Epithelial cell of prostate (primary cell): Measurements from ENCODE around the gene TXNL4B.
A peak's percentile ranks its signal among the peaks of the same experiment; 100 is the strongest.
"Not testable (repeated sequence)": the region's sequence is repeated elsewhere in the genome, so short reads cannot be mapped to it uniquely, and the experiment has no call there.

ENCODE experiments used
- DNase-seq: peaks from one replicate; pipeline ENCODE4 v3.0.0-alpha.2; 2011; ENCODE audit warnings: low read depth, low spot score
- H3K27ac ChIP-seq: fragments of 450-650 bp; 2 replicates; pipeline ENCODE4 v1.5.1; 2017; ENCODE audit warnings: mild to moderate bottlenecking

TXNL4B gene

DNA sequence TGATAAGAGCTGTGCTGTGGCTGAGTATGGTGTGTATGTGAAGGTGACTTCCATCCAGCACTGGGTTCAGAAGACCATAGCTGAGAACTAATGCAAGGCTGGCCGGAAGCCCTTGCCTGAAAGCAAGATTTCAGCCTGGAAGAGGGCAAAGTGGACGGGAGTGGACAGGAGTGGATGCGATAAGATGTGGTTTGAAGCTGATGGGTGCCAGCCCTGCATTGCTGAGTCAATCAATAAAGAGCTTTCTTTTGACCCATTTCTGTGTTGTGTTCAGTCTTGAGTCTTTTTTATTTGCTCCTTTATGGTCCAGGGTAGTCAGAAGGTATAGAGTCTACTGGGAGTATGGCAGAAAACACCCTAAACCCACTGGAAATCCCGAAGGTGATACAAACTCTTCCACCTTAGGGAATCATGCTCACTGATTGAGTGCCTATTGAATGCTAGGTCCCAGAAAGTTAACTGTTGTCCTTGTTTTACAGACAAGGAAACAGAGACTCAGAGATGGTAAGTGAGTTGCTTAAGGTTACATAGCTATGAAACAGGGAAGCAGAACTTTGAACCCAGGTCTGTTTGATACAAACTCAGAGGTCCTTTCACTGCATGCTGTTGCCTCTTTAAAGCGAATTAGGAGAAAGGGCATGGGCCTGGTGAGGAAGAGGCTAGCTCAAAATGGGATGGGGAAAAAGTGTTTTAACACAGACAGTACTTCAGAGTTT, 16.3 kb downstream of the TXNL4B start:
- not testable (repeated sequence) for DNase-seq, H3K27ac ChIP-seq

GRCh38 chr16:72075067-72075466, 18.4 kb downstream of the TXNL4B start:
- not testable (repeated sequence) for DNase-seq, H3K27ac ChIP-seq

DNA sequence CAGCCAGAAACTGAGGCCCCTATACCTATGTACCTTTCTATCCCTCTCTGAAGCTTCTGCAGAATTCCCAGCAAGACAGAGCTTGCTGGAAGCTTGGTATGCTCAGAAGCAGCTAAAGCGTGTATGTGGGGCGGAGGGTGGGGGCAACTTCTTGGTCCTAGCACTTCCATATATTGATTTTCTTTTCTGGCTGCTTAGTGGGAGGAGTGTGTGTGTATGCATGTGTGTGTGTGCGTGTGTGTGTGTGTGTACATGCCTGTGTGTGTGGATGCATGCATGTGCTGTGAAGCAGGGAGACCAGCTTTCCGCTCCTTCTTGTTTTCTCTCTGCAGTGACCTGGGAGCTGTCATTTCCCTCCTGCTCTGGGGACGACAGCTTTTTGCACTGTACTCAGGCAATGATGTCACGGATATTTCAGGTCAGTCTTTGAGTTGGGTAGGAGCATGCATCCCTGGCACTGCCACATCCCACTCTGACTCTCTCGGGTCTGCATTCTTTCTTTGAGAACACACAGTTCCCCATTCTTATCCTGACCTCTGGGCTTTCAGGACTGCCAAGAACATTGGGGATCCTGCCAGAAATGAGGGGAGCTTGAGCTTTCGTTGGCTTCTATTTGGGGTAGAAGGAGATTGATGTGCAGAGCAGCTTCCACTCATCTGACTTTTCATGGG, 19.7 kb downstream of the TXNL4B start:
- no peak for DNase-seq
- no peak overlapping the region for H3K27ac ChIP-seq

- DNase-seq: no peak
- no peak overlapping the region for H3K27ac ChIP-seq
These were observed 20.7 kb downstream of the TXNL4B start for GRCh38 chr16:72072514-72073342.

DNA sequence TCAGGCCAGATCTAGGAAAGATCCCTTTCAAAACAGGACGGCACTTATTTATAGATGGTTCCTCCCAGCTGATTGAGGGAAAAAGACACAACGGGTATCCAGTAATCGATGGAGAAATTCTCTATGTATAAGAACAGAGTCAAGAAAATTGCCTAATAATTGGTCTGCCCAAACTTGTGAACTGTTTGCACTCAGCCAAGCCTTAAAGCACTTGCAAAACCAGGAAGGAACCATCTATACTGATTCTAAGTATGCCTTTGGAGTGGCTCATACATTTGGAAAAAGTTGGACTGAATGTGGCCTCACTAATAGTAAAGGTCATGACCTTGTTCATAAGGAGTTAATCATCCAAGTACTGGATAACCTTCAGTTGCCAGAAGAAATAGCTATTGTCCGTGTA, 24.5 kb downstream of the TXNL4B start:
- DNase-seq: no peak
- H3K27ac ChIP-seq: no peak overlapping the region

DNA sequence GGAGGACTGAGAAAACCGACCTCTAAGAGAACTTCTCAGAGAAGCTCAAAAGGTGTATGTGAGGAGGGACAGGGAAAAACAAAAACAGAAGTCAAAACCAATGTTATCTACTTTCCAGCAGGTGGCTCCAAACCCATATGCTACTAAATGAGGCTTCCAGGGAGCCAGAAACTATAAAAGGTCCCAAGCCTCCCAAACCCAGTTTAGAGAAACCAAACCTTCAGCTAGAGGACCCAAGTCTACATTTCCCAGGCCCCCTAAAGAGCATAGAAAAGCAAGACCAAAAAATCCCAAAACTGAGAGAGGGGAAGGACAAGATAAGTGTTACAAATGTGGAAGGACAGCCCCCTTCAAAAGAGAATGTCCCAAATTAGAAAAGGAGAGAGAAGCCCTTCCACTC, 26.7 kb downstream of the TXNL4B start:
- DNase-seq: no peak
- no peak overlapping the region for H3K27ac ChIP-seq

GRCh38 chr16:72064361-72064894, 29.0 kb downstream of the TXNL4B start:
- no peak overlapping the region for H3K27ac ChIP-seq
- DNase-seq: no peak

DNA sequence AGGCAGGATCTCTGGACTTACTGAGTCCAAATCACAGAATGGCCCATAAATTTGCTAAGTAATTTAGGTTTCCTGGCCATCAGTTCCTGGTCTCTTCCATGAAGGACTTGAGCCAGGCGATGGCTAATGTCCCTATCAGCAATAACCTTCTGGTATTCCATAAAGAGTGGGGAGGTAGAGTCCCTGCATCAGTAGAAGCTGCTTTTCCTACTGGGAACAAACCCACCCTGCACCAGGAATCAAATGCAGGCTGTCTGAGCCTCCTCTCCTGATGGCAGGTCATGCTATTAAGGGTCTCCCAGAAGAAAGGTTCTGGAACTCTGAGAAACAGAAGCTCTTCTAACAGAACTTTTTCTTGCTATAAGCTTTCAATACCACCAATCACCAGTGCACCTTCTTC, 31.9 kb downstream of the TXNL4B start:
- no peak for DNase-seq
- H3K27ac ChIP-seq: no peak overlapping the region

- no peak overlapping the region for H3K27ac ChIP-seq
- DNase-seq: no peak
These were observed 33.0 kb downstream of the TXNL4B start for GRCh38 chr16:72060405-72060804.

GRCh38 chr16:72059060-72059459, 34.4 kb downstream of the TXNL4B start:
- not testable (repeated sequence) for H3K27ac ChIP-seq, DNase-seq

- DNase-seq: not testable (repeated sequence)
These were observed 36.1 kb downstream of the TXNL4B start for GRCh38 chr16:72057313-72057712.

DNA sequence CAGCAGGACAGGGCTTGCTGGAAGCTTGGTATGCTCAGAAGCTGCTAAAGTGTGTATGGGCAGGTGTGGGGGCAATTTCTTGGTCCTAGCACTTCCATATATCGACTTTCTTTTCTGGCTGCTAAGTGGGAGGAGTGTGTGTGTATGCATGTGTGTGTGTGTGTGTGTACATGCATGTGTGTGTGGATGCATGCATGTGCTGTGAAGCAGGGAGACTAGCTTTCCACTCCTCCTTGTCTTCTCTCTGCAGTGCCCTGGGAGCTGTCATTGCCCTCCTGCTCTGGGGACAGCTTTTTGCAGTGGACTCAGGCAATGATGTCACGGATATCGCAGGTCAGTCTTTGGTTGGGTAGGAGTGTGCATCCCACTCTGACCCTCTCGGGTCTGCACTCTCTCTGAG, 37.5 kb downstream of the TXNL4B start:
- DNase-seq: no peak
- H3K27ac ChIP-seq: no peak overlapping the region

More at GRCh38 chr16:72057313-72057712, 36.1 kb downstream of the TXNL4B start:
- H3K27ac ChIP-seq: not testable (repeated sequence)

GRCh38 chr16:72054254-72054847, 39.1 kb downstream of the TXNL4B start, which contains the start of gene HP:
TSS of gene HP (plus strand) at chr16:72054505. CDS start at chr16:72054653, 148 bp downstream.
- H3K27ac ChIP-seq: not testable (repeated sequence)

DNA sequence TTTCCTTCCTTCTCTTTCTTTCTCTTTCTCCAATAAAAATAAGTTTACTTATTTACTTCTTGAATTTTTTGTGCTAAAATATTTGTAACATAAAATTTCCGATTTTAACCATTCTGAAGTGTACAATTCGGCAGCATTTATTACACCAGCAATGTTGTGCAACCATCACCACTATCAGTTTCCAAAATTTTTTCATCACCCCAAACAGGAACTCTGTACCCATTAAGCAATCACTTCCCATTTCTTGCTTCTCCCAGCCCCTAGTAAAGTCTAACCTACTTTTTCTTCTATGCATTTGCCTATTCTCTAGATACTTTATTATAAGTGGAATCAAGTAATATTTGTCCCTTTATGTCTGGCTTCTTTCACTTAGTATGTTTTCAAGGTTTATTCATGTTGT, 41.6 kb downstream of the TXNL4B start:
- no peak for DNase-seq
- H3K27ac ChIP-seq: peak overlapping the region; percentile 39

More at GRCh38 chr16:72054254-72054847, 39.1 kb downstream of the TXNL4B start, which contains the start of gene HP:
- DNase-seq: not testable (repeated sequence)

GRCh38 chr16:72050769-72051464, 42.5 kb downstream of the TXNL4B start:
- peak; percentile 39 for DNase-seq
- peak overlapping the region; percentile 39 for H3K27ac ChIP-seq

GRCh38 chr16:72049110-72049509, 44.3 kb downstream of the TXNL4B start:
- no peak for DNase-seq

DNA sequence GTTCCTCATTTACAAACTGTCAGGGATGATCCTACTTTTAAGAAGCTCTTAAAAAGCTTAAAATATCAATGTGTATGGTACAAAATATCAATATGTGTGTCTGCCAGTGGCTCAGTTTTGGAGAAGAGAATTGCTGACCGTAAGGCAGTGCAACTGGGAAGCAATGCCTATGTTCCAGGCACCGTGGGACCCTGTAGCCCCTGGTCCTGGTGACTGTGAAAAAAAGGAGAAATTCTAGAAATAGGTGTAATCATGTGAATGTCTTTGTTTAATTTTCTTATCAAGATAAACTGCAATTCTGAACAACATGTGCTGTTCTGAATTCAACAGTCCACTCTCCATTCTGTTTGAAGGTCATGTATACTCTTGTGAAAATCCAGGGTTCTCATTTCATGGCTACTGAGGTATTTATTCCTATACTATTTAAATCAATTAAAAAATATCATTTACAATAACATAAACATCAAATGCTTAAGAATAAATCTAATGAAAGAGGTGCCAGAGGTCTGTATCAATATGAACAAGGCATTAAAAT, 48.5 kb downstream of the TXNL4B start:
- DNase-seq: no peak
- no peak overlapping the region for H3K27ac ChIP-seq

More at GRCh38 chr16:72049110-72049509, 44.3 kb downstream of the TXNL4B start:
- H3K27ac ChIP-seq: no peak overlapping the region

- no peak for DNase-seq
These were observed 49.1 kb downstream of the TXNL4B start for GRCh38 chr16:72044296-72044695.

DNA sequence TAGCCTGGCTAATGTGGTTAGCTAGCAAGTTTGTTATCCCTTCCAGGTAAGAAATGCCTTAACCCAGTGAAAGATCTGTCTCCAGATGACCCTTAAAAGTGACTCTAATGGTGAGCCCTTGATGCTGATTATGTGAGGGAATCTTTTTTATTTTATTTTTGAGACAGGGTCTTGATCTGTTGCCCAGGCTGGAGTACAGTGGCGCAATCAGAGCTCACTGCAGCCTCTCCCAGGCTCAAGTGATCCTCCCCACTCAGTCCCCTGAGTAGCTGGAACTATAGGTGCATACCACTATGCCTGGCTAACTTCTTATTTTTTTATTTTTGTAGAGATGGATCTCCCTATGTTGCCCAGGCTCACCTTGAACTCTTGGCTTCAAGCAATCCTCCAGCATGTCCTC, 49.9 kb downstream of the TXNL4B start:
- DNase-seq: no peak
- H3K27ac ChIP-seq: no peak overlapping the region

More at GRCh38 chr16:72044296-72044695, 49.1 kb downstream of the TXNL4B start:
- H3K27ac ChIP-seq: no peak overlapping the region
